Measurements from ENCODE around the gene TWNK.

Gene TWNK

DNA sequence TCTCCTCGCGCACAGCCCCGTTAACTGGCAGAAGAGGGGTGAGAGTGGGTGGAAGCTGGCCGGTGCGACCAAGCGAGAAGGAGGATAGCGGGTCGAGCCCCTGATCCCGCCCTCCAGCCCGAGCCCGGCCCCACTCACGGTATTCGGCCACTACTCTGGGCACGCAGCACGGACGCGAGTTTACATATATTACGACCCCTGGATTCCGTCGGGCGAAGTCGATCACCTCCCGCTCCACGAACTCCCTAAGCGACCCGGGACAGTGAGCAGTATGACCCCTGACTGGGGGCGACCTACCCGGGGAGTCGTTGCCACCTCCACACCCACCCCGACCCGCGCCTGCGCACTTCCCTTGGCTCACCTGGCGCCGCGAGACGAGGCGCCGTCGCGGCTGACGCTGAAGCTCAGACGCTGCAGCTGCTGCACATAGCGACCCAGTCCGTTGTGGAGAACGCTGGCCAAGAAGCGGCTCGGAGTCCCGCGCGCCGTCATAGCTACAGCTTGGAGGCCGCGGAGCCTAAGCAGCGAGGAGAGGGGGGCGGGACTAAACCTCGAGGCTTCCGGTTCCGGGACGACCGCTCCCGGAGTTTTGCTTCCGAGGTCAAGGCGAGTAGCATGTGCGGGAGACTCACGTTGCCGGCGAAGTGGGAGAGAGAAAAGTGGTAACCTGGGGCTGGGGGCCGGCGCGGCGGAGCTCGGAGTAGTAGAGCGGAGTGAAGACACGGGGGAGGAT is at the start of gene TWNK, which contains the start of gene MRPL43:
TWNK (plus strand) TSS at position 592 of the 733 bp plus-strand sequence. CDS start 668 bp downstream, outside the sequence.
MRPL43 (minus strand) TSS at position 546 of the 733 bp plus-strand sequence; CDS start at position 492, 54 bp downstream.
- peak within 1 kb of the TSS; percentile 81 for H3K4me3 ChIP-seq (ENCODE audit: low read depth, low read length)
- TF ChIP-seq, protein P1, sequence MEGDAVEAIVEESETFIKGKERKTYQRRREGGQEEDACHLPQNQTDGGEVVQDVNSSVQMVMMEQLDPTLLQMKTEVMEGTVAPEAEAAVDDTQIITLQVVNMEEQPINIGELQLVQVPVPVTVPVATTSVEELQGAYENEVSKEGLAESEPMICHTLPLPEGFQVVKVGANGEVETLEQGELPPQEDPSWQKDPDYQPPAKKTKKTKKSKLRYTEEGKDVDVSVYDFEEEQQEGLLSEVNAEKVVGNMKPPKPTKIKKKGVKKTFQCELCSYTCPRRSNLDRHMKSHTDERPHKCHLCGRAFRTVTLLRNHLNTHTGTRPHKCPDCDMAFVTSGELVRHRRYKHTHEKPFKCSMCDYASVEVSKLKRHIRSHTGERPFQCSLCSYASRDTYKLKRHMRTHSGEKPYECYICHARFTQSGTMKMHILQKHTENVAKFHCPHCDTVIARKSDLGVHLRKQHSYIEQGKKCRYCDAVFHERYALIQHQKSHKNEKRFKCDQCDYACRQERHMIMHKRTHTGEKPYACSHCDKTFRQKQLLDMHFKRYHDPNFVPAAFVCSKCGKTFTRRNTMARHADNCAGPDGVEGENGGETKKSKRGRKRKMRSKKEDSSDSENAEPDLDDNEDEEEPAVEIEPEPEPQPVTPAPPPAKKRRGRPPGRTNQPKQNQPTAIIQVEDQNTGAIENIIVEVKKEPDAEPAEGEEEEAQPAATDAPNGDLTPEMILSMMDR (IDR thresholded peaks at IDR 0.05; ENCODE audit: low read depth, low read length, missing control alignments) = no peak
- DNase-seq (ENCODE audit: low read depth) = no peak

DNA sequence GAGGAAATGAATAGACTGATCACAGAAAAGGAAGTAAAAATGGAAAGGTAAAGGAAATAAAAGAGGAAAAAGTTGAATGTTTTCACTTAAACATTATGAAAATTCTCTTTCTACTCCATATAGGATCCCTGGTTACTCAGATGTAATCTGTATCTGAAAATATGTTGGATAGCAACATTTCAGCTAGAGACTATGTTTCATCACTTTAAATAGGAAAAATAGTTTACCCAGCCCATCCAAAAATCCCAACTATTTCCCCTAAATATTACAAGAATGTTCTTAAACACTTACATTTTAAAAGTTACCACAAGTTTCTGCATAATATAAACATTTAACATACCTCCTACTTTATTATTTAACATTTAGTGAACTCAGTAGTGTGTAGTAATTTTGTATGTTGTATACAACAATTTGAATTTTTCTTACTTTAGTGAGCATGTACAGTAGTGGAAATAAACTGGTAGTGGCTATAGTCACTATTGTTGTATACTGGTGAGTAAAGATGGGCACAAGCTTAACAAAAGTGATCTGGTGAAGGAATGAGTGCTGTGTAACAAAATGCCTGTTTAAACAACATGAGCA is 47.5 kb upstream of the TWNK start:
- no peak overlapping the region for H3K4me3 ChIP-seq (ENCODE audit: low read depth, low read length)
- no peak for DNase-seq (ENCODE audit: low read depth)
- TF ChIP-seq, protein P1 (IDR thresholded peaks at IDR 0.05; ENCODE audit: low read depth, low read length, missing control alignments) = no peak

DNA sequence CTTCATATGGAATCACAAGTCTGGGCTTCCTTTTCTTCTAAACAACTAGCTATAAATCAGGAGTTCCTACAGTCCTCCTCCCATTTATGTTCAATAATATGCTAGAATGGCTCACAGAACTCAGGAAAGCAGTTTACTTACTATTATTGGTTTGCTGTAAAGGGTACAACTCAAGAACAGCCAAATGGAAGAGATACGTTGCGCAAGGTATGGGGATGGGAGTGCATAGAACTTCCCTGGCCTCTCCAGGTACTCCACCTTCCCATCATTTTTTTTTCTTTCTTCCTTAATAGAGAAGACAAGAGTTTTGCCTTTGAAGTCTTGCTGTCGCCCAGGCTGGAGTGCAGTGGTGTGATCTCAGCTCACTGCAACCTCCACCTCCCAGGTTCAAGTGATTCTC is 45.1 kb upstream of the TWNK start:
- H3K4me3 ChIP-seq (ENCODE audit: low read depth, low read length) = no peak overlapping the region
- no peak for DNase-seq (ENCODE audit: low read depth)
- TF ChIP-seq, protein P1 (IDR thresholded peaks at IDR 0.05; ENCODE audit: low read depth, low read length, missing control alignments) = no peak

DNA sequence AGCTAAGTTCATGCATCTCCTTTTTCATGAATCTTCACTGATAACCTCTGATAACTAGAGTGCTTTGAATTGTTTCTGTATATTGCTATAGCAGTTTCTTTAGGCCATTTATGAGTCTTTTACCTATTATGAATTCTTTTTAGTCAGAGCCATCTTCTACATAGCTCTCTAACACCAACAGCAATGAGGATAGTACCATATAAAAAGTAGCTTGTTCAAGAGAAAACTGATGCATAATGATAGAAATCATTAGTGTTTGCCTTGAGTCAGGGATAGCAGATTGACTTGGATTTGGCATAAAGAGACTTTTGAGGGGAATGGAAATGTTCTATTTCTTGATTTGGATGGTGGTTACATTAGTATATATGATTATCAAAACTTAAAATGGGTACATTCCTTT is 43.8 kb upstream of the TWNK start:
- TF ChIP-seq, protein P1 (IDR thresholded peaks at IDR 0.05; ENCODE audit: low read depth, low read length, missing control alignments) = no peak
- no peak for DNase-seq (ENCODE audit: low read depth)
- H3K4me3 ChIP-seq (ENCODE audit: low read depth, low read length) = no peak overlapping the region

- TF ChIP-seq, protein P1 (IDR thresholded peaks at IDR 0.05; ENCODE audit: low read depth, low read length, missing control alignments) = no peak
- H3K4me3 ChIP-seq (ENCODE audit: low read depth, low read length) = no peak overlapping the region
- DNase-seq (ENCODE audit: low read depth) = no peak
Observed at GRCh38 chr10:100945754-100946153, 41.6 kb upstream of the TWNK start.

DNA sequence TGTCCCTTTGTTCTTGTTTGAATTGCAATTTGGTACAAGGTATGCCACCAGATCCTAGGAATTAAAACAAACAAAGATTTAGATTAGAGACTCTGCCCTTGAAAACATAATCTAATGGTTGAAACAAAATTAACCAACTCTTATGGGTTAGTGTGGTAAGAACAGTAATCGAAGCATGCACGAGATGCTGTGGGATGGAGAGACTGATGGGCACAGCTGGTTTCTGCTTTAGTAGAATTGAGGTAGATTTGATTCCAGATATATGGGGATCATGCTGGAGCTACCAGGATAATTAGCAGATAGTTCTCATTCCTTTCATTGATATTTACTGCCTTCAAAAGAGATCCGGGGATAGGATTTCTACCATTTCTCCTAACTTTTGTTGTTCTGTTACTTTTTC is 38.4 kb upstream of the TWNK start:
- TF ChIP-seq, protein P1 (IDR thresholded peaks at IDR 0.05; ENCODE audit: low read depth, low read length, missing control alignments) = no peak

More for the DNA sequence above, 38.4 kb upstream of the TWNK start:
- H3K4me3 ChIP-seq (ENCODE audit: low read depth, low read length) = no peak overlapping the region
- no peak for DNase-seq (ENCODE audit: low read depth)

All from GM12864 (cell line).